ENCODE measurements around the gene HSF2BP.
"Not testable (repeated sequence)": the region's sequence is repeated elsewhere in the genome, so short reads cannot be mapped to it uniquely, and the experiment has no call there.

Gene HSF2BP

DNA sequence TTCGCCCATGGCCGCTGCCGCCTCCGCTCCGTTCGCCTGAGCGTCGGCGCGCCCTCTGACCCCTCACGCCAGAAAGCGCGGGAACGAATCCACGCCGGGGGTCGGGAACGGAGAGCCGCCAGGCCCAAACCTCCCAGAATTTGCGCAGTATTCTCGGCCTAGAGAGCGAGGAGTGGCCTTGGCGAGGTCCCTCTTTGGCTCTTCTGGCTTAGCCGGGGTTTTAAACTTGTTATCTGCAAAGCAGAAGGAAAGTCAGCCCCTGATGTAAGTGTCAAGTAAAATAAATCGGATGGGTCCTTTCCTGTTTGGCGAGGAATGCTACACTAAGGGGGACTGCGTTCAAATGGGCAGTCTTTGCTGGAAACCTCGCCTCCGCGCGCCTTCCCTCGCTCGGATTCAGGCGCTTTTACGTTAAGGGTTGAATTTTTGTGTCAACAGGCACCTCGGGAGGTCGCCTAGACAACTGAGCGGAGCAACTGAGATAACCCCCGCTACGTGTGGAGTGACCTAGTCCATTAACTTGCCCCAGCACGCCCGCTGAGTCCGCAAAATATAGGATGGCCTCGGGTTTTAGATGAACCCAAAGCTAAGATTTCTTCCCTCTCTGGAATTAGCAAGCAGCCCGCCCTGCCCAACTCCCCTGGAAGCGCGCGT lies 1.1 kb downstream of the HSF2BP start:
- TF ChIP-seq, protein P1, sequence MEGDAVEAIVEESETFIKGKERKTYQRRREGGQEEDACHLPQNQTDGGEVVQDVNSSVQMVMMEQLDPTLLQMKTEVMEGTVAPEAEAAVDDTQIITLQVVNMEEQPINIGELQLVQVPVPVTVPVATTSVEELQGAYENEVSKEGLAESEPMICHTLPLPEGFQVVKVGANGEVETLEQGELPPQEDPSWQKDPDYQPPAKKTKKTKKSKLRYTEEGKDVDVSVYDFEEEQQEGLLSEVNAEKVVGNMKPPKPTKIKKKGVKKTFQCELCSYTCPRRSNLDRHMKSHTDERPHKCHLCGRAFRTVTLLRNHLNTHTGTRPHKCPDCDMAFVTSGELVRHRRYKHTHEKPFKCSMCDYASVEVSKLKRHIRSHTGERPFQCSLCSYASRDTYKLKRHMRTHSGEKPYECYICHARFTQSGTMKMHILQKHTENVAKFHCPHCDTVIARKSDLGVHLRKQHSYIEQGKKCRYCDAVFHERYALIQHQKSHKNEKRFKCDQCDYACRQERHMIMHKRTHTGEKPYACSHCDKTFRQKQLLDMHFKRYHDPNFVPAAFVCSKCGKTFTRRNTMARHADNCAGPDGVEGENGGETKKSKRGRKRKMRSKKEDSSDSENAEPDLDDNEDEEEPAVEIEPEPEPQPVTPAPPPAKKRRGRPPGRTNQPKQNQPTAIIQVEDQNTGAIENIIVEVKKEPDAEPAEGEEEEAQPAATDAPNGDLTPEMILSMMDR (conservative IDR thresholded peaks at IDR 0.05; ENCODE audit: low read length): no peak
- no peak for DNase-seq (ENCODE audit: low read depth)
- no peak overlapping the region for H3K4me3 ChIP-seq (ENCODE audit: low read length)

DNA sequence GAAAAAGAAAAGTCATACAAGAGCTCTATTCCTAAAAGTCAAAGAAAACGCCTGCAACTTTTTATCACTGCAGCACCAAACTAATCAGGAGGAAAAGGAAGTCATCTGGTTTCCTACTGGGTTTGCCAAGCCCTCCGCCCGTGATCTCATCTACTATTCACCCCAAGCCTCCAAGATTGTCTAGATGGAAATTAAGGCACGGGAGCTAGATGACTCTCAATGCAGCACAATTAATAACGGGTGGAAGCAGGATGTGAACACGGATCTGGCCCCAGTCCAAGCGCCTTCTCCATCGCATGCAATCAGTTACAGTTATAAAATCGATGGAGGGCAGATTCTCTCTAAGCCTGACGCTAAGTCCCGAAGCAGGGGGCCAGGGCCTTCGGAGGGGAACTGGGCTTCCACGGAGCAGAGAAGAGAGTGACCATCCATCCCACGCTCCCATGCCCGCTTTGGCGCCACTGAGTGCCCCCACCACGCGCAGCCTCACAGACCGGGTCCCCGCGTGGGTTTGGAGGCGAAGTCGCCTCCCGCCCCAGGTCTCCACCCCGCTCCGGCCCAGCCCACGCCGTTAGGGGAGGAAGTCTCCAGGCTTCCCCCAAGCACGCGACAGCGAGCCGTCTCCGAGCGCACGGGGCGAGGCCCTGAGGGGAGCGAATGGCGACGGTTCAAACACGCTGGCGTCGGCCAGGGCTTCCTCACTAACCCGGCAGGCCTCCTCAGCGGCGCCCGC lies 1.8 kb downstream of the HSF2BP start:
- TF ChIP-seq, protein P1 (conservative IDR thresholded peaks at IDR 0.05; ENCODE audit: low read length): no peak
- DNase-seq (ENCODE audit: low read depth): no peak

DNA sequence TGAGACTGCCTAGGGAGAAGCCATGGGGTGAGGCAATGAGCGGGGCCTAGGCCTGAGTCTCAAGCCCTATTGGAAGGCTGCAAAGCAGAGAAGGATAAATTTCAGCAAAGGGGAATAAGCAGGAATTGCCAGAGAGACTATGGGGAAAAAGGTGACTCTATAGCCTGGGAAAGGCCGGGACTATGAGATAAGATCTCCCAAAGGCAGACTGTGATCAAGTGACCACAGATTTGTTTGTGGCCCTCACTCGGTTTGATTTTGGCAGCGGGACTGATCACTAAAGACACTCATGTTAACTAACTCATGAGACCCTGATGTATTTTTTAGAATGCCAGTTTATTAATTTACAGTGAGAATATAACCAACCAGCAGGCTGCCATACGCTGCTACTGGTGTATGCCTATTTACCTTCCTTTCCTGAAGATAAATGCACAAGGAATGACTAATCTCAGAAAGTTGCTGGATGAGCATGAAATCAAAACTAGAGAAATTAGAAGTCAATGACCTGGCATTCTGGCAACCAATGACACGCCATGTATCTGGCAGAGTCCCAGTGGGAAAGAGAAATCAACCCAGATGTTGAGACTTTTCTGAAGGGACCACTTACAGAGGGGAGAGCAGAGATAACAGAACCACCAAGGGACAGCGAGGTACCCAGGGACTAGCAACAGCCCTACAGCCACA lies 4.3 kb downstream of the HSF2BP start:
- DNase-seq (ENCODE audit: low read depth): peak; percentile 58
- TF ChIP-seq, protein P1 (conservative IDR thresholded peaks at IDR 0.05; ENCODE audit: low read length): no peak

More for the DNA sequence above, 1.8 kb downstream of the HSF2BP start:
- no peak overlapping the region for H3K4me3 ChIP-seq (ENCODE audit: low read length)

DNA sequence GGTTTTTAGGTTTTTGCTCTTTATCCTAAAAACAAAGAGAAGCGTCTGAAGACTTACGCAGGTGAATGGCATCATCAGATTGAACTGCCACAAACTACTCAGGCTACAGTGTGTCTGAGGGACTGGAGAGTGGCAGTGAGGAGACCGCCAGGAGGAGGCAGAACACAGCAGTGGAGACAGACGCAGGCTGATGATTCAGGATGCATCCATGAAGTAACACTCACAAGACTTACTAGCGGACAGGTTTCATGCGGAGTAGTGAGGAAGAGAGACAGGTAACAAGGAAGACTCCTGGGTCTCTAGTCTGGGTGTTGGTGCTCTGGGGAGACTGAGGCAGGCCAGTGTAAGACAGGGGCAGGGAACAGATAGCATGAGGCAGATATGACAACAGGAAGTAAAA lies 5.7 kb downstream of the HSF2BP start:
- TF ChIP-seq, protein P1 (conservative IDR thresholded peaks at IDR 0.05; ENCODE audit: low read length): no peak
- no peak for DNase-seq (ENCODE audit: low read depth)
- H3K4me3 ChIP-seq (ENCODE audit: low read length): no peak overlapping the region

More for the DNA sequence above, 4.3 kb downstream of the HSF2BP start:
- no peak overlapping the region for H3K4me3 ChIP-seq (ENCODE audit: low read length)

DNA sequence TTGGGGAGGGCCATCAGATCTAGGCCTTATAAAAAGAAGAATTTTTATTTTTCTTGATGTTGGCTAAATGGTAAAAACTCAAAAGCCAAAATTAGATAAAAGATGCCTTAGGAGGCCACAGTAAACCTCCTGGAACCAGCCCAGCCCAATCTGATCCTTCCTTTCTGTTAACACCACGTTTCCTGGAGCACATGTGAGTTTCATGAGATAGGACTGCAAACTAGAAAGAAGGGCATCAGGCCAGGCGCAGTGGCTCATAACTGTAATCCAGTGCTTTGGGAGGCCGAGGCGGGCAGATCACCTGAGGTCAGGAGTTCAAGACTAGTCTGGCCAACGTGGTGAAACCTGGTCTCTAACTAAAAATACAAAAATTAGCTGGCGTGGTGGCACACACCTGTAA lies 6.7 kb downstream of the HSF2BP start:
- no peak for DNase-seq (ENCODE audit: low read depth)
- H3K4me3 ChIP-seq (ENCODE audit: low read length): no peak overlapping the region
- TF ChIP-seq, protein P1 (conservative IDR thresholded peaks at IDR 0.05; ENCODE audit: low read length): no peak

DNA sequence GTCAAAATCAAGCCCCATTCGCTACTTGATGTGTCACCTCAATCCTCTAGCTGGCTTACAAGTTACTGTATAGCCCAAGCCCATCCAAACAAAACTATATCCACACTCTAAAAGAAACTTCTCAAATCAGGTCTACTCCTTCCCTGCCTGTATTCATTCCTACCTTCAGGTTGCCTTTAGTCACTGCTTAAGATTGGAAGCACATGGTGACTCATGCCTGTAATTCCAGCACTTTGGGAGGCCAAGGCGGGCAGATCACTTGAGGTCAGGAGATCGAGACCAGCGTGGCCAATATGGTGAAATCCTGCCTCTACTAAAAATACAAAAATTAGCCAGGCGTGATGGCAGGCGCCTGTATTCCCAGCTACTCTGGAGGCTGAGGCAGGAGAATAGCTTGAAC lies 7.4 kb downstream of the HSF2BP start:
- H3K4me3 ChIP-seq (ENCODE audit: low read length): not testable (repeated sequence)

DNA sequence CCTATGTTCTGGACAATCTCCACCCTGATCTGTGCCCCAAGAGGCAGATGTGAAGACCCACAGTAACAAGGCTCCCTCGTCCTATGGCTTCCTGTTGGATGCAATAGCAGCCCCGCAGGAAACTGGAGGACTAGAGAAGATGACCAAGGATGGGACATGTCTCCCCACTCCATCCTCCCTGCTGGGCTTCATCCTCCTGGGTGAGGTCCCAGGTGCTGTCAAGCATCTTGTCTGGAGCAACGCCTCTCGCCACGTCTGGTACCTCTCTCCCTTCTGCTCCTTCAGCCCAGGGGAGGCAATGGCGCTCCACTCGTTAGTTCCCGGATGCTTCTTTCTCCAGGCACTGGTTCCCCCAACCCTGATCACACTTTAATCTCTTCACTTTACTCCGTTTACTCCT lies 11.1 kb downstream of the HSF2BP start:
- TF ChIP-seq, protein P1 (conservative IDR thresholded peaks at IDR 0.05; ENCODE audit: low read length): no peak
- no peak overlapping the region for H3K4me3 ChIP-seq (ENCODE audit: low read length)
- DNase-seq (ENCODE audit: low read depth): no peak

More for the DNA sequence above, 7.4 kb downstream of the HSF2BP start:
- not testable (repeated sequence) for DNase-seq (ENCODE audit: low read depth)
